Prostate gland (tissue), 2 donors: ENCODE data around the gene SEPTIN5. TPM values are rescaled to one million over a fixed set of nuclear protein-coding genes. Genes with fewer than 3 reads are reported as not detected.
"Not testable (repeated sequence)": the region's sequence is repeated elsewhere in the genome, so short reads cannot be mapped to it uniquely, and the experiment has no call there.

Experiments used
- DNase-seq: peaks from one replicate; pipeline ENCODE4 v3.0.0-alpha.2; 2019; ENCODE audit warnings: low spot score
- H3K27ac ChIP-seq, 2 donors: fragments of 200-600 bp; sonication (generic); 2 replicates each; pipeline ENCODE4 v1.5.1; 2017 to 2019
- H3K27me3 ChIP-seq: fragments of 200-600 bp; sonication (generic); replicated peaks from 2 replicates; pipeline ENCODE4 v1.5.1; 2019; ENCODE audit not compliant: insufficient read depth
- H3K36me3 ChIP-seq, 2 donors: fragments of 200-600 bp; sonication (generic); 1 replicate in 1 of 2; 2 replicates in 1 of 2; pipeline versions ENCODE4 v1.5.1 to v1.8.1; 2017 to 2019
- H3K4me1 ChIP-seq: fragments of 200-600 bp; sonication (generic); replicated peaks from 2 replicates; pipeline ENCODE4 v1.5.1; 2019
- H3K4me3 ChIP-seq, 2 donors: fragments of 200-600 bp; sonication (generic); 2 replicates each; pipeline ENCODE4 v1.5.1; 2017 to 2019
- H3K9me3 ChIP-seq: fragments of 200-600 bp; sonication (generic); 2 replicates; pipeline ENCODE4 v1.5.1; 2017
- POLR2A ChIP-seq: fragments of 450-650 bp; IDR thresholded peaks from one replicate; pipeline ENCODE4 v1.6.1; 2016; ENCODE audit warnings: antibody characterized with exemption, mild to moderate bottlenecking
- POLR2AphosphoS5 ChIP-seq: sonication (generic); formaldehyde crosslinking; IDR thresholded peaks from one replicate; pipeline ENCODE4 v1.6.1; 2017; ENCODE audit warnings: antibody characterized with exemption
- WGBS: methylation state at CpG from one replicate; pipeline ENCODE4 v1.1.5; 2018; 5-methylcytosine and 5-hydroxymethylcytosine counted together
- intact Hi-C: fragments of 100-400 bp; cut with DNase I; formaldehyde crosslinking; loops from one replicate; pipeline ENCODE4 v1.14.2; 2022
- total RNA-seq, 2 donors: library from RNA; depleted of rRNA; stranded (reverse); fragments of >200 nt; gene quantifications; one replicate each; pipeline ENCODE4 v1.1.0, GENCODE V29; 2016
- TF ChIP-seq, protein P1 (sequence below), 4 experiments: fragments of 200-600 bp in 2 of 4; fragments of 450-650 bp in 2 of 4; sonication (generic) in 2 of 4; IDR thresholded peaks; 1 replicate in 3 of 4; 2 replicates in 1 of 4; pipeline ENCODE4 v1.5.1; 2016 to 2019; ENCODE audit warnings: antibody characterized with exemption in 4 of 4, mild to moderate bottlenecking in 2 of 4, moderate library complexity in 2 of 4

SEPTIN5 gene
- total RNA-seq, 2 donors from 2014 or later, result 17.1 to 96.2 TPM

DNA sequence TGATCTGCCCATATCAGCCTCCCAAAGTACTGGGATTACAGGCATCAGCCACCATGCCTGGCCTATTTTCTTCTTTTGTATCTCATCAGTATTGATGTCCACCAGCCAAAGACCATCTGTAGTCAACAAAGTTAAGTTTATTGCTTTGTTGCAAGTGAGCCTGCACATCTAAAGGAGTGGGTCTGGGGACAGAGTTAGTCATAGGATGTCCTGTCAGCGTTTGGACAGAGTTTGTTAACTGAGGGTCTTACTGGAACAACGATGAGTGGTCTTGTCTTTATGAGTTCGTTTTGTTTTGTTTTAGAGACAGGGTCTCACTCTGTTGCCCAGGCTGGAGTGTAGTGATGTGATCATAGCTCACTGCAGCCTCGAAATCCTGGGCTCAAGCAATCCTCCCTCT is 40.6 kb upstream of the SEPTIN5 start:
- no peak for DNase-seq
- TF ChIP-seq POLR2AphosphoS5 (no peak), POLR2A (no peak)
- TF ChIP-seq, protein P1, sequence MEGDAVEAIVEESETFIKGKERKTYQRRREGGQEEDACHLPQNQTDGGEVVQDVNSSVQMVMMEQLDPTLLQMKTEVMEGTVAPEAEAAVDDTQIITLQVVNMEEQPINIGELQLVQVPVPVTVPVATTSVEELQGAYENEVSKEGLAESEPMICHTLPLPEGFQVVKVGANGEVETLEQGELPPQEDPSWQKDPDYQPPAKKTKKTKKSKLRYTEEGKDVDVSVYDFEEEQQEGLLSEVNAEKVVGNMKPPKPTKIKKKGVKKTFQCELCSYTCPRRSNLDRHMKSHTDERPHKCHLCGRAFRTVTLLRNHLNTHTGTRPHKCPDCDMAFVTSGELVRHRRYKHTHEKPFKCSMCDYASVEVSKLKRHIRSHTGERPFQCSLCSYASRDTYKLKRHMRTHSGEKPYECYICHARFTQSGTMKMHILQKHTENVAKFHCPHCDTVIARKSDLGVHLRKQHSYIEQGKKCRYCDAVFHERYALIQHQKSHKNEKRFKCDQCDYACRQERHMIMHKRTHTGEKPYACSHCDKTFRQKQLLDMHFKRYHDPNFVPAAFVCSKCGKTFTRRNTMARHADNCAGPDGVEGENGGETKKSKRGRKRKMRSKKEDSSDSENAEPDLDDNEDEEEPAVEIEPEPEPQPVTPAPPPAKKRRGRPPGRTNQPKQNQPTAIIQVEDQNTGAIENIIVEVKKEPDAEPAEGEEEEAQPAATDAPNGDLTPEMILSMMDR (IDR thresholded peaks at IDR 0.05), result no peak
- no peaks in the 10 kb centered on the region for H3K4me1 ChIP-seq
- H3K27me3 ChIP-seq, result no peaks in the 10 kb centered on the region
- H3K4me3 ChIP-seq, result no peak overlapping the region
- no peaks in the 10 kb centered on the region for H3K36me3 ChIP-seq
- intact Hi-C loops, result no loop called here
- 85% methylated on average over 4 of the region's 4 CpGs for WGBS
- H3K9me3 ChIP-seq, result no peaks in the 10 kb centered on the region
- no peak overlapping the region for H3K27ac ChIP-seq

DNA sequence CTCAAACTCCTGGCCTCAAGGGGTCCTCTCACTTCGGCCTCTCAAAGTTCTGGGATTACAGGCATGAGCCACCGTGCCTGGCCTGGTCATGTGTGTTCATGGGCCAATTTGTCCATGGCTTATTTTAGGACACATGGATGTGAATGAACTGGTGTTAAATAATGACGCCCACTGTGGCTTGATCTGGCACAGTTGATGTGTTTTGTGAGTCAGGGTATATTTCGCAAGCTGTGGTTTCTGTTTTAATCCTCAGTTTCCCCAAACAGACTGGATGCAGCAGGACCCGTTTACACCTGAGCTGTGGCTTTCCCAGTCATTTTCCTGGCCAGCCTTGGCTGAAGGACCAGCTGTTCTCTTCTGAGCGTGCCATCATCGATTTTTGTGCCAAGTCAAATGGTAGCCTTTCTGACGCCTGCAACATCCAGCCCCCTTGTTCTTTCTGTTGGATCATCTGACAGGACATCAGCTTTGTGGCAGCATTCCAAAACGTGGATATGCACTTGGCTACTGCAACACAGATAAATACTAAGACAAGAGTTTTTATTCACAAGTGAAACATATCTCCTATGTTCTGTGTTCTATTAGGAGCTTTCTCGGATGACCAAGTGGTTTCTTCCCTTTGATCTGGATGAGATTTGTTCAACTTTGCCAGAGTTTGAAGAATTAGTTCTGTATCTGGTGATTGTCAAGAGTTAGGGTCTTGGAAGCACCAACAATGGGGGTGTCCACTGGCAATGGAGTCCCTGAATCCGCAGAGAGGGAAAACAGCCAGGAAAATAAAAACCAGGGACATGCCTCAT is 40.0 kb upstream of the SEPTIN5 start:
- Histone ChIP-seq H3K27ac (no peak overlapping the region), H3K4me1 (no peaks in the 10 kb centered on the region), H3K27me3 (no peaks in the 10 kb centered on the region), H3K4me3 (no peak overlapping the region), H3K36me3 (no peaks in the 10 kb centered on the region), H3K9me3 (no peaks in the 10 kb centered on the region)
- intact Hi-C loops, result no loop called here
- 63% methylated on average over 11 of the region's 11 CpGs for WGBS
- TF ChIP-seq POLR2AphosphoS5 (no peak), POLR2A (no peak)
- TF ChIP-seq, protein P1 (IDR thresholded peaks at IDR 0.05), result no peak
- no peak for DNase-seq

DNA sequence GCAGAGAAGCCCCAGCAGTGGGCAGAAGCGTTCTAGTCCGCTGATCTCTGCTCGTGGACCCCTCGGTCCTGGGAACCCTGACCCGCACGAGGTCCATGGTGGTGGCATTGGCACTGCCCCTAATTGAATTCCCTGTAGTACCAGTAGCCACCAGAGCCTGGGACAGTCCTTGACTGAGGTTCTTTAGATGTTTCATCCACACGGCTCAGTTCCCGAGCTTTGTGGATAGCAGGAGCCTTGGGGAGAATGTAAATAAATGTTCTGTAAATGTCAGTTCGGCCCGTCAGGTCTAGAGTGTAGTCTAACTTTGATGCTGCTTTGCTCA is 39.4 kb upstream of the SEPTIN5 start:
- Histone ChIP-seq H3K27ac (no peak overlapping the region), H3K36me3 (no peaks in the 10 kb centered on the region), H3K27me3 (no peaks in the 10 kb centered on the region), H3K4me3 (no peak overlapping the region), H3K4me1 (no peaks in the 10 kb centered on the region), H3K9me3 (no peaks in the 10 kb centered on the region)
- DNase-seq, result no peak
- WGBS, result 78% methylated on average over 10 of the region's 10 CpGs
- intact Hi-C loops, result no loop called here
- TF ChIP-seq POLR2A, result no peak

DNA sequence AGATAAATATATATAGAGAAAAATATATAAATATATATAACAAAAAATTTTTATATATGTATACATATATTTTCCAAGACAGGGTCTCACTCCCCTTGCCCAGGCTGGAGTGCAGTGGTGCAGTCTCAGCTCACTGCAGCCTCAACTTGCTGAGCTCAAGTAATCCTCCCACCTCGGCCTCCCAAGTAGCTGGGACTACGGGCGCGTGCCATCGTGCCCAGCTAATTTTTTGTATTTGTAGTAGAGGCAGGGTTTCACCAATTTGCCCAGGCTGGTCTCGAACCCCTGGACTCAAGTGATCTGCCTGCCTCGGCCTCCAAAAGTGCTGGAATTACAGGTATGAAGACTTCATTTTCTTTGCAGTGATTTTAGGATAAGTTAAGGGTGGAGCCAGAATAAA is 38.9 kb upstream of the SEPTIN5 start:
- DNase-seq, result no peak

DNA sequence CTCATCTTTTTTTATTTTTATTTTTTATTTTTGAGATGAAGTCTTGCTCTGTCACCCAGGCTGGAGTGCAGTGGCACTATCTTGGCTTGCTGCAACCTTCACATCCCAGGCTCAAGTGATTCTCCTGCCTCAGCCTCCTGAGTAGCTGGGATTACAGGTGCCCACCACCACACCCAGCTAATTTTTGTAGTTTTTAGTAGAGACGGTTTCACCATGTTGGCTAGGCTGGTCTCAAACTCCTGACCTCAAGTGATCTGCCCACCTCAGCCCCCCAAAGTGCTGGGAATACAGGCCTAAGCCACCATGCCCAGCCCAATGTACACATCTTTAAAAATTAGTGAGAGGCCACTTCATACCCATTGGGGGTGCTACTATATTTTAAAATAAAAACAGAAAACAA is 37.9 kb upstream of the SEPTIN5 start:
- intact Hi-C loops, DNase-seq: not testable (repeated sequence)
- WGBS, result 79% methylated on average over 1 of the region's 1 CpG

More for the DNA sequence above, 38.9 kb upstream of the SEPTIN5 start:
- H3K9me3 ChIP-seq, result no peaks in the 10 kb centered on the region
- H3K27ac ChIP-seq, result no peak overlapping the region
- no peaks in the 10 kb centered on the region for H3K4me1 ChIP-seq
- TF ChIP-seq POLR2AphosphoS5, result no peak
- TF ChIP-seq, protein P1 (IDR thresholded peaks at IDR 0.05), result no peak
- TF ChIP-seq POLR2A, result no peak
- intact Hi-C loops, result no loop called here
- H3K27me3 ChIP-seq, result no peaks in the 10 kb centered on the region
- 86% methylated on average over 7 of the region's 7 CpGs for WGBS
- no peak overlapping the region for H3K4me3 ChIP-seq
- no peaks in the 10 kb centered on the region for H3K36me3 ChIP-seq

DNA sequence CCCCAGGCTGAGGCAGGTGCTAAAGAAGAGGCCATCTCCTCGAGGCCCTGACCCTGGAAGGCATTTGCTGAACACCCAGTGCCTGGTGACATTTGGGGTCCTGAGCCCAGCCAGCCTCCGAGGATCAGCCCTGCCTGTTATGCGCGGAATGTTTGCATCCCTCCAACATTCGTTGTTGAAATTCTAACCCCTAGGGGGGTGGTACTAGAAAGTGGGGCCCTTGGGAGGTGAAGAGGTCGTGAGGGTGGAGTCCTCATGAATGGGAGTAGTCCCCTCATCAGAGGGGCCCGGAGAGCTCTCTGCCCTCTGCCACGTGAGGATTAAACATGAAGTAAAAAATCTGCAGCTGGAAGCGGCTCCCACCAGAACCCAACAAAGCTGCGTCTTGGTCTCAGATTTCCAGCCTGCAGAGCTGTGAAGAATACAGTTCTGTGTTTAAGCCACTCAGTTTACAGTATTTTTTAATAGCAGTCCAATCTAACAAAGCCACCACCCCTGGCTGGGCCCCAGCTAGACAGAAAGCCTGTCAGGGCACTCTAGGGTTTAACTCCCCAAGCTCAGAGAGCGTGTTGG is 35.3 kb upstream of the SEPTIN5 start:
- H3K27me3 ChIP-seq, result no peaks in the 10 kb centered on the region
- H3K4me1 ChIP-seq, result no peaks in the 10 kb centered on the region
- TF ChIP-seq, protein P1 (IDR thresholded peaks at IDR 0.05), result no peak
- no peak for TF ChIP-seq POLR2A
- no peak for TF ChIP-seq POLR2AphosphoS5
- 37% methylated on average over 11 of the region's 11 CpGs for WGBS
- intact Hi-C loops, result no loop called here
- DNase-seq, result peak; percentile 25
- no peaks in the 10 kb centered on the region for H3K36me3 ChIP-seq
- H3K4me3 ChIP-seq, result no peak overlapping the region
- no peaks in the 10 kb centered on the region for H3K9me3 ChIP-seq
- H3K27ac ChIP-seq, result no peak overlapping the region

More for the DNA sequence above, 37.9 kb upstream of the SEPTIN5 start:
- not testable (repeated sequence) for H3K4me1 ChIP-seq, H3K4me3 ChIP-seq, H3K9me3 ChIP-seq, H3K36me3 ChIP-seq, H3K27me3 ChIP-seq, H3K27ac ChIP-seq
